Iris pigment epithelial cell (primary cell): ENCODE data around the gene OSBPL10.

Experiments used
- DNase-seq: peaks from one replicate; pipeline ENCODE4 v3.0.0-alpha.2; 2011; ENCODE audit warnings: low read depth

The OSBPL10 gene

DNA sequence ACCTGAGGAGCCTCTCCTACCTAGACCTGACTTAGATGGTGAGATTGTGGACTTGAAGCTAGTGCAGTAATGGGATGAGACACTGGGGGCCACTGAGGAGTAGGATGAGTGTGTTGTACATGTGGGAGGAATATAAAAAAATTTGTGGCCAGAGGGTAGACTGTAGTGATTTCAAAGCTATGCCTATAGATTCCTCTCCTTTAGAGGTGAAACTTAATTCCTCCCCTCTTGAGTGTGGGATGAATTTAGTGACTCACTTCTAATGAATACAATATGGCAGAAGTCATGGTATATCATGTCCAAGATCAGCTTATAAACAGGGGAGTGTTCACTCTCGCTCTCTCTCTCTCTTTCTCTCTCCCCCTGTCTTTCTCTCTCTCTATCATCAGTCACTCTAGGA, 7.2 kb upstream of the OSBPL10 start:
- no peak for DNase-seq

DNA sequence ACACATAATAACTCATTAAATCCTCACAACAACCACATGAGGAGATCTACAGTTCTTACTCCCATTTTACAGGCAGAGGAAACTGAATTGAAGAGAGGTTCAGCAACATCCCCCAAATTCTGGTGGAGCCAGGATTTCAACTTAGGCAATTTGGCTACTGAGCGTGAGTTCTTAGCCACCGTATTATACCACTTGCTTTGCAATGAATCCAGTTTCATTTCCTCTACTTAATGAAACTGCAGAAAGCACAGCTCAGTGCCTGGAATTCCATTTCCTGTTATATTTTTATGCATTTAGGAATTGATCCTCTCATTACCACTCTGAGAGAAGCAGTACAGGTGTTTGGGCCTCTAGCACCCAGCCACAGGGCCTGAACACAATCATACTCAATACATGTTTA, 4.8 kb upstream of the OSBPL10 start:
- no peak for DNase-seq

DNA sequence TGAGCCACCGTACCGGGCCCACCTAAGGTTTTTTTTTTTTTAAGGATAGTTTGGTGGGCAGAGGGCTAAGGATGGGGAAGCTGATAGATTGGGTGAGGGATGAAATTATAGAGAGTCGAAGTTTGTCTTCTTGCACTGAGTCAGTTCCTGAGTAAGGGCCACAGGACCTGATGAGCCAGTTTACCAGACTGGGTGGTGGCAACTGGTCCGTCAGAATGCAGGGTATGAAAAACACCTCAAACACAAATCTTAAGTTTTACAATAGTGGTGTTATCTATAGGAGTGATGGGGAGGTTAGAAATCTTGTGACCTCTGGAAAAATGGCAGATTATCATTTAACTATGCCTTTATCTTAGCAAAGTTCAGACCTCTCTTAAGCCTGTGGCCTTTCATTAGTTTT, 3.3 kb upstream of the OSBPL10 start:
- DNase-seq: no peak

DNA sequence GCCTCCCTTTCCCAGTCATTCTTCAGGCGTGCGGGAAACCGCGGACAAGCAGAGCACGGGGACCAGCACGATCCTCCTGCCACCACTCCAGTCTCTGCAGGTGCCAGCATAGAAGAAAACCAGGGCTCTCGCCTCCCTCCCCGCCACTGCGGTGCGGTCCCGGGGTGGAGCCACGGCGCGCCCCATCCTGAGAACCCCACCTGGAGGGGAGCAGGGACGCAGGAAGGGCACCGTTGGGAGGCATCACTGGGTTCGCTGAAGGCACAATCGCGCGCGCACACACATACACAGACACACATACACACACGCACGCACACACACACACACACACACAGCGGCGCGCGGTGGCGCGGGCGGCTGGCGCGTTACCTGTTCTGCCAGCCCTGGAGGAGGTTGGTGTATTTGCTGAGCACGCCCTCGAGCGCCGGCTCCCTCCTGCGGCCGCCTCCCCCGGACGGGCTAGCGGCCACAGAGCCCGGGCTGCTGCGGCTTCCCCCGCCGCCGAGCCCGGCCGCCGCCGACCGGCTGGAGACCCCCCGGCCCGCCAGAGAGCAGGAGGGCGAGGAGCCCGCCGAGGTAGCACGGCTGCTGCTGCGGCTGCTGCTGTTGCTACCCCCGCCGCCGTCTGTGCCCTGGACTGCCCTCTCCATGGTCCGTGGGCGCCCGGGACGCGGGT, 394 bp downstream of the OSBPL10 start:
- DNase-seq: peak; percentile 61

- DNase-seq: no peak
Observed at GRCh38 chr3:31979001-31979697, 1.9 kb downstream of the OSBPL10 start.

- no peak for DNase-seq
Observed at GRCh38 chr3:31978553-31978952, 2.5 kb downstream of the OSBPL10 start.

- peak; percentile 69 for DNase-seq
Observed at GRCh38 chr3:31977736-31978135, 3.3 kb downstream of the OSBPL10 start.

- no peak for DNase-seq
Observed at GRCh38 chr3:31976302-31976701, 4.8 kb downstream of the OSBPL10 start.

DNA sequence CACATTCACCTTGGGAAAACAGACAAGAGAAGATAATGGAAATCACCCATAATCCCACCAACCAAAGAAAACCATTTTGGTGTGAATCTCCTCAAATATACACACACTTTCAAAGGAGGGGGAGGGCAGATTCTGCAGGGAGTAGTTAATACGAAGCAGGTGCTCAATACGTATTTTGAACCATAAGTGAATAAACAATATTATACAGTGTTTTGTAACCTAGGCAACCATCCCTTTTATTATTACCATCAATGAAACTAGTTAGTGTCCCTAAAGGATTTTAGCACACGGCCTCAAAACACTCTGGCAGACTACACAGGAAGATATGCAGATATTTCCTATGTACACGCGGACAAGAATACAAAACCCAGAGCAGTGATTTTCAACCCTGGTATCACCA, 6.1 kb downstream of the OSBPL10 start:
- no peak for DNase-seq

DNA sequence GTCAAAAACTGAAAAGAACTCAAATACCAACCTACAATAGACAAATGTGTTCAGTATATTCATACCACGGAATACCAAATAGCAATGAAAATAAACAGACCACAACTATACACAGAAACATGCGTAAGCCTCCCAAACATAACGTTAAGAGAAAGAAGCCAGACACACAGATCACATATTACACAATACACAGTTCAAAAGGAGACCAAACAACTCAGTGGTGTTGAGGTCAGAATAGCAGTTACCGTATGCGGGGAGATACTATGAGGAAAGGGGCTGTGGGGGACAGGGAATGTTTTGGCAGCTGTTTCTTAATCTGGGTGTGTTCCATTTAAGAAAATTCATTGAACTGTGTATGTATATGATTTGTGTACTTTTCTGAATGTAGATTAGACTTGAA, 6.6 kb downstream of the OSBPL10 start:
- DNase-seq: peak; percentile 98

GRCh38 chr3:31973837-31974236, 7.2 kb downstream of the OSBPL10 start:
- no peak for DNase-seq

DNA sequence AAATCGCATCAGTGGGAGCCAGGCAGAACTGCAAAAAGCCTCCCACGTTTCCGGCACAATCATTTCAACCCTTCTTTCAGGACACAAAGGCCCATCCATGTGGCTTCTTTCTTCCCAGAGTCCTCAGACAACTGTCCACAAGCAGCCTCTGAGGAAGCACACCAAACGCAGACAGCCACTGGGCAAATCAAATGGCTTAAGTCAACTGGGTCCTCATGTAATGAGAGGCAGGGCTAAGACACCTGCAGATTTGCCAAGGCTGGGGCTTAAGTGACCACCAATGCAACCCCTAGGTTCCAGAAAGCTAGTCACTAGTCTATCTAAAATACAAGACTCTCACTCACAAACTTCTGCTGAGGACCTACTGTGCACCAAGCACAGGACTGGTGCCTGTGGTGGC, 8.0 kb downstream of the OSBPL10 start:
- DNase-seq: no peak

DNA sequence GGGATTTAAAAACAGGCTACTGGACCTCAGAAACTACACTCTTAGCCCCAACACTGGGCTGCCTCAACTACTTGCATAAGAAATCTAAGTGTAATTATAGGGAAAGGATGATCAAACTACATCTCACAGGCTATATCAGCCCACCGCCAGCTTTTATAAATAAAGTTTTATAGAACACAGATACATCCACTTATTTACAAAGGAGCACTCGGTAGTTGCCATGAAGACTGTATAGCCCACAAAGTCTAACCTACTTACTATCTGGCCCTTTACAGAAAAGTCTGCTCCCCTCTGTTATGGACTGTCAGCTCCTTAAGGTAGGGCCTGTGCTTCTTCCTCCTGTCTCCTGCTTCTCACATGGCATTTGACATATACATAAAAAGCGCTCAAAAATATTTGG, 9.5 kb downstream of the OSBPL10 start:
- no peak for DNase-seq

- DNase-seq: peak; percentile 98
Observed at GRCh38 chr3:31968927-31969418, 12.1 kb downstream of the OSBPL10 start.

GRCh38 chr3:31968369-31968926, 12.6 kb downstream of the OSBPL10 start:
- peak; percentile 84 for DNase-seq

- no peak for DNase-seq
Observed at GRCh38 chr3:31967592-31967991, 13.5 kb downstream of the OSBPL10 start.

GRCh38 chr3:31966978-31967591, 14.0 kb downstream of the OSBPL10 start:
- no peak for DNase-seq

DNA sequence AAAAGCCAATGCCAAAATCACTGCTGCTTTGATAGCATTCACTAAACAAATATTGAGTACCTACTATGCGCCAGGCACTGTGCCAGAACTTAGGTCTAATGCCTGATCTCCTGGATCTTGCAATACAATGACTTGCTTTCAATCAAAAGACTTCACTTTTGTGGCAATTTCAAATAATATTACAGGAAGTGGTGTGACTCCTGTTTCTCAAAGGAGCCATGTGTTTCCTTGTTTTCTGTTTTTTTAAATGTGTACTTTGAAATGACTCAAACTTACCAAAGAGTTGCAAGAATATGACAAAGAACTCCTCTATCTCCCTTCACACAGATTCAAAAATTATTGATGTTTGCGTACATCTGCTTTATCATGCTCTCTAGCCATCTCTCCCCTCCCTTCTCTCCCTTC, 18.3 kb downstream of the OSBPL10 start:
- DNase-seq: peak; percentile 46

DNA sequence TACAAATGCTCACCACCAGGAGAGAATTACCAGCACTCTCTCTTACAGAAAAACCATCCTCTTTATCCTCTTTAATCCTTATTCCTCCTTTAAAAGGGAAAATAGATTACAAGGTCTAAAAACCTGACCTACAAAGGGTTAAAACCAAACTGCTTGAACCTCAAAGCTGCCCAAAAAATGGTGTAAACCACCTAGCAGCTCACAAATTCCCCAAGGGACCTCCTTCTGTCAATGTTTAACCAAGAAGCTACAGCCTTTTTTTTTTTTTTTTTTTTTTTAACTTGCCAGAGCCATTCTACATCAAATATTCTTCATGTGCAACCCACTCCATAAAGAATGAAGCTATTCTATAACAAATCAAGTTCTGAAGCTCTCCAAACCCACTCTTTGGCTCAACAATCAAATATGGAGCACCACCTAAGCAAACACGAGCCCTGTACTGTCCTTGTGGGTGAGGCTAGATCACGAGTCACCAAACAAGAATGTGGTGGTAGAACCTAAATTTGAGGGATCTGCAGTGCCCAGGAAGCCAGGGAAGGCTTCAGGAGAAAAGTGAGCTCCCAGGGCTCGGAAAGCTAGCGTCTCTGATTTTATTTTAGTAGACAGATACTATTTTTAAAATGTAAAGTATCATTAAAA, 20.1 kb downstream of the OSBPL10 start:
- DNase-seq: peak; percentile 54

DNA sequence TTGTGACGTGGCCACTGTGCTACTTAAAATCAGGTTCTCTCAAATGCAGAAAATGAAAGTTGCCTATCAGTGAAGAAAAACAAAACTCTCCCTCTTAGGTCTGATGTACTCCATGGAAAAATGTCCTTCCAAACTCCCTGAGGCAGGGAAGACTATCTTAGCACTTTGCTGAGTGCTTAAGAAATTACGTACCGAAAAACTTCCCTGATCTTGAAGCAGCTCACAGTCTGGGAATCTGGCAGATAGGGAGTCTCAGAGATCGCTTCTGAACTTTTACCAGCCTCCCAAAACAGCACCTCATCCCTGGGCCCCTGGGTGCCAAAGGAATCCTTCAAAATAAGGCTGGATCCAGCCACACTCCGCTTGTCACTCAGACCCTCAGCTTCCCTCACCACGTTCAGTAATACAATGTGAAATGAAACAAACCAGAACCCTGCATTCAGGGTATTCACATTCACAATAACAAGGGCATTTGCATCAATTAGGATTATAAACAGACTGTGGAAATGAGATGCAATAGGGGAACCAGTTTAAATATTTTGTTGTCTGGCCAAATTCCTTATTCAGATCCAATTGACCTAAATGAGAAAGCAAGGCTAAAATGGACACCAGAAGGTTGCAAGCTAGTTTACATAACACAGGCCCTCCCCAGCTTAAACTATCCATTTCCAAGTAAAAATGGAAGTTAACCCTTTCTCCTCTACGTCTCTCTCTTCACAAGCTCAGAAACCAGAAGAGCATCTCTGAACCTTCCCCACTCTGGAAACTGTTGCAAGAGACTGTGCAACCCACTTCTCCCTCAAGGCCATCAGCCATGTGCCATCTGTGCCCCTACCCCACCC, 20.9 kb downstream of the OSBPL10 start:
- no peak for DNase-seq

- DNase-seq: no peak
Observed at GRCh38 chr3:31959251-31959650, 21.8 kb downstream of the OSBPL10 start.
